K562 (cell line): Measurements from ENCODE around the gene ANGEL2. TPM values are rescaled to one million over a fixed set of nuclear protein-coding genes. Genes with fewer than 3 reads are reported as not detected.

ENCODE experiments used
- ADNP ChIP-seq: fragments of 200-800 bp; sonication (Bioruptor generic); IDR thresholded peaks from 2 replicates; pipeline ENCODE4 v1.6.1; 2016; ENCODE audit warnings: missing genetic modification characterization, missing compliant biosample characterization
- ARHGAP35 ChIP-seq: fragments of 450-650 bp; IDR thresholded peaks from 2 replicates; pipeline ENCODE4 v1.6.1; 2018; ENCODE audit not compliant: partially characterized antibody
- DACH1 ChIP-seq: fragments of 450-650 bp; IDR thresholded peaks from 2 replicates; pipeline ENCODE4 v1.6.1; 2018; ENCODE audit not compliant: partially characterized antibody
- EWSR1 ChIP-seq: fragments of 450-650 bp; IDR thresholded peaks from 2 replicates; pipeline ENCODE4 v1.6.1; 2018; ENCODE audit warnings: borderline replicate concordance, mild to moderate bottlenecking, low read depth, moderate library complexity; ENCODE audit not compliant: partially characterized antibody
- GATAD2B ChIP-seq: fragments of 450-650 bp; IDR thresholded peaks from 2 replicates; pipeline ENCODE4 v1.6.1; 2017; ENCODE audit warnings: mild to moderate bottlenecking, borderline replicate concordance
- HDAC6 ChIP-seq: IDR thresholded peaks from 2 replicates; pipeline ENCODE4 v1.6.1; 2012; ENCODE audit warnings: low read depth, mild to moderate bottlenecking, control low read depth, inconsistent platforms, low read length, moderate library complexity
- HNRNPL ChIP-seq: fragments of 200-400 bp; formaldehyde crosslinking; IDR thresholded peaks from 2 replicates; pipeline ENCODE4 v1.6.1; 2017; ENCODE audit warnings: low read depth, mild to moderate bottlenecking, low read length
- HNRNPUL1 ChIP-seq: fragments of 200-400 bp; formaldehyde crosslinking; IDR thresholded peaks from 2 replicates; pipeline ENCODE4 v1.6.1; 2017; ENCODE audit warnings: low read length
- MCM7 ChIP-seq, 2 experiments: fragments of 450-650 bp; IDR thresholded peaks; 2 replicates each; pipeline ENCODE4 v1.6.1; 2016 to 2018
- NELFE ChIP-seq: IDR thresholded peaks from 2 replicates; pipeline ENCODE4 v1.6.1; 2011; ENCODE audit warnings: mild to moderate bottlenecking; ENCODE audit not compliant: insufficient read depth, insufficient read length
- NR1H2 ChIP-seq: sonication (generic); formaldehyde crosslinking; IDR thresholded peaks from 2 replicates; pipeline ENCODE4 v1.4.0; 2020; ENCODE audit warnings: mild to moderate bottlenecking, missing genetic modification reagents
- PPARD ChIP-seq: fragments of 250-450 bp; sonication (Bioruptor Pico); IDR thresholded peaks from 2 replicates; pipeline ENCODE4 v1.8.0; 2022; ENCODE audit warnings: inconsistent platforms, mild to moderate bottlenecking, moderate library complexity
- SIN3B ChIP-seq: fragments of 450-650 bp; IDR thresholded peaks from 2 replicates; pipeline ENCODE4 v1.6.1; 2017; ENCODE audit warnings: low read depth, mild to moderate bottlenecking, moderate library complexity
- SUPT5H ChIP-seq: fragments of 450-650 bp; IDR thresholded peaks from 2 replicates; pipeline ENCODE4 v1.6.1; 2016
- TAL1 ChIP-seq: fragments of 450-650 bp; IDR thresholded peaks from 2 replicates; pipeline ENCODE4 v1.6.1; 2016; ENCODE audit warnings: mild to moderate bottlenecking
- U2AF2 ChIP-seq: fragments of 200-400 bp; formaldehyde crosslinking; optimal IDR thresholded peaks from 2 replicates; pipeline ENCODE3; 2017; ENCODE audit warnings: low read depth, mild to moderate bottlenecking, low read length
- ZKSCAN3 ChIP-seq: fragments of 250-450 bp; sonication (Bioruptor Pico); IDR thresholded peaks from 2 replicates; pipeline ENCODE4 v1.4.0; 2020
- ZNF217 ChIP-seq: sonication (generic); formaldehyde crosslinking; IDR thresholded peaks from 2 replicates; pipeline ENCODE4 v1.8.0; 2022; ENCODE audit warnings: mild to moderate bottlenecking, missing genetic modification reagents
- ZNF444 ChIP-seq: fragments of 250-450 bp; sonication (Bioruptor Pico); IDR thresholded peaks from 2 replicates; pipeline ENCODE4 v1.4.0; 2020; ENCODE audit warnings: mild to moderate bottlenecking, moderate library complexity
- ZNF696 ChIP-seq: fragments of 250-450 bp; sonication (Bioruptor Pico); conservative IDR thresholded peaks from 2 replicates; pipeline ENCODE4 v1.4.0; 2020; ENCODE audit warnings: mild to moderate bottlenecking, moderate library complexity
- polyA plus RNA-seq, 8 experiments: library from polyadenylated mRNA; depleted of rRNA in 4 of 8; stranded (reverse) in 5 of 8; unstranded in 3 of 8; fragments of >200 nt; fragmentation: Nextera tagmentation in 2 of 8; fragmentation: Illumina TruSeq in 1 of 8; extraction: Ambion mirVana in 2 of 8; extraction: Trizol in 1 of 8; gene quantifications; 2 replicates each; pipeline versions ENCODE4 v1.2.1 to v1.2.3, GENCODE V29; 2011 to 2014; ENCODE audit warnings: inconsistent platforms in 1 of 8, missing spikeins in 1 of 8
- total RNA-seq, 7 experiments: library from RNA; depleted of rRNA in 6 of 7; stranded (reverse); fragments of >200 nt in 6 of 7; fragmentation: Illumina TruSeq in 2 of 7; extraction: Trizol in 2 of 7; gene quantifications; 2 replicates each; pipeline versions ENCODE4 v1.2.1 to v1.2.3, GENCODE V29; 2011 to 2021; ENCODE audit warnings: low replicate concordance in 1 of 7
- TF ChIP-seq, protein P1 (sequence below): fragments of 150-350 bp; conservative IDR thresholded peaks from 2 replicates; pipeline ENCODE4 v1.6.1; 2014; ENCODE audit warnings: low read length
- TF ChIP-seq, protein P2 (sequence below), 2 experiments: IDR thresholded peaks in 1 of 2; conservative IDR thresholded peaks in 1 of 2; 2 replicates each; pipeline ENCODE4 v1.6.1; 2016; ENCODE audit warnings: low read depth in 2 of 2, mild to moderate bottlenecking in 1 of 2, missing compliant biosample characterization in 1 of 2, missing genetic modification characterization in 1 of 2, moderate library complexity in 1 of 2
- TF ChIP-seq, protein P3 (sequence below): IDR thresholded peaks from 2 replicates; pipeline ENCODE4 v1.6.1; 2016; ENCODE audit warnings: missing genetic modification characterization, missing compliant biosample characterization

Gene ANGEL2
- total and polyA plus RNA-seq, 9 of the 15 experiments (the other 6 are each of a cell fraction or from before 2014, with no cell fraction given) = 6.8 to 34.6 (median 26.2) TPM

DNA sequence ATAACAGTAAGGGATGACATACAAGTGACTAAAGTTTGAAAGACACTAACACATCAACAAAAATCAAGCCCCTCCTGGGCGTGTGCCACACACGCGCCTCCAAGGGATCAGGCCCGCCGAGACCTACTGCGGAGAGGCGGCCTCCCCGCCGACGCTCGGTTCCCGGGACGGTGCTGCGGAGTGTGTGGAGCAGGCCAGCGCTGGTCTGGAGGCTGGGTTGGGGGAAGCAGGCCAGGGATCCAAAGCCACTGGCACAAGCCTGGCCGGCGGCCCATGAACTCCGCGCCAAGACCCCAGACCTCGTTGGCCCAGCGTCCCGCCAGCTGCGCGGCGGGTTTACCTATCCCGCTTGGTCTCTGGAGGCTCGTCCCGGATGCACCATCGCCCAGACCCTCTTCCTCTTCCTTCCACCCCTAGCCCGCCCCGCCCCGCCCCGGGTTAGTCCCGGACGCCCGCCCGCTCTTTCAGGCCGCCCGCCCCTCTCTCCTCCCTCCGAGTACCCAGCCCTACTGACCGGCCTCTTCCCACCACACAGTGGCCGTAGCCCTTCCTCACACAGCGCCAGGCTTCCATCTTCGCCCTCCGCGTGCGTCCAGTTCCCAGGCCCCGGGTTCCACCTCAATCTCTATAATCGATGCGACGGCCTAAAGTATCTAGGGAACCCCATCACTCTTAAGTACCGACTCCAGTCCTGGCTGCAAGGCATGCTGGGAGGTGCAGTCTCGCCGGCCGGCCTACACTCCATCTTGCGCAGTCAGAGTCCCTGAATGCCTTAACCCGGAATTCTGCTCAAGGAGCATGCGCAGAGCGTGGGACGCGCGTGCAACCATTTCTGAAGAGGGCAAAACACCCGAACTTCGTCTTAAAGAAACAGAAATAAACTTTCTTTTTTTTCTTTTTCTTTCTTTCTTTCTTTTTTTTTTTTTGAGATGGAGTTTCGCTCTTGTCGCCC is at the start of gene ANGEL2 (continued):
- no peak for TF ChIP-seq TAL1
- TF ChIP-seq PPARD (CRISPR knock-in tag) = no peak
- no peak for TF ChIP-seq ZKSCAN3 (CRISPR knock-in tag)
- TF ChIP-seq NR1H2 = no peak
- TF ChIP-seq U2AF2 = no peak
- no peak for TF ChIP-seq DACH1
- no peak for TF ChIP-seq ZNF217 (CRISPR knock-in tag)
- no peak for TF ChIP-seq NELFE
- TF ChIP-seq HDAC6 = no peak
- TF ChIP-seq ARHGAP35 = no peak
- TF ChIP-seq ZNF444 (CRISPR knock-in tag) = no peak
- no peak for TF ChIP-seq EWSR1
- TF ChIP-seq SIN3B = peak; percentile 59
- TF ChIP-seq, protein P1, sequence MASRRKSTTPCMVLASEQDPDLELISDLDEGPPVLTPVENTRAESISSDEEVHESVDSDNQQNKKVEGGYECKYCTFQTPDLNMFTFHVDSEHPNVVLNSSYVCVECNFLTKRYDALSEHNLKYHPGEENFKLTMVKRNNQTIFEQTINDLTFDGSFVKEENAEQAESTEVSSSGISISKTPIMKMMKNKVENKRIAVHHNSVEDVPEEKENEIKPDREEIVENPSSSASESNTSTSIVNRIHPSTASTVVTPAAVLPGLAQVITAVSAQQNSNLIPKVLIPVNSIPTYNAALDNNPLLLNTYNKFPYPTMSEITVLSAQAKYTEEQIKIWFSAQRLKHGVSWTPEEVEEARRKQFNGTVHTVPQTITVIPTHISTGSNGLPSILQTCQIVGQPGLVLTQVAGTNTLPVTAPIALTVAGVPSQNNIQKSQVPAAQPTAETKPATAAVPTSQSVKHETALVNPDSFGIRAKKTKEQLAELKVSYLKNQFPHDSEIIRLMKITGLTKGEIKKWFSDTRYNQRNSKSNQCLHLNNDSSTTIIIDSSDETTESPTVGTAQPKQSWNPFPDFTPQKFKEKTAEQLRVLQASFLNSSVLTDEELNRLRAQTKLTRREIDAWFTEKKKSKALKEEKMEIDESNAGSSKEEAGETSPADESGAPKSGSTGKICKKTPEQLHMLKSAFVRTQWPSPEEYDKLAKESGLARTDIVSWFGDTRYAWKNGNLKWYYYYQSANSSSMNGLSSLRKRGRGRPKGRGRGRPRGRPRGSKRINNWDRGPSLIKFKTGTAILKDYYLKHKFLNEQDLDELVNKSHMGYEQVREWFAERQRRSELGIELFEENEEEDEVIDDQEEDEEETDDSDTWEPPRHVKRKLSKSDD = no peak
- TF ChIP-seq ADNP = no peak
- TF ChIP-seq GATAD2B = no peak
- TF ChIP-seq HNRNPUL1 = no peak
- TF ChIP-seq, protein P2, sequence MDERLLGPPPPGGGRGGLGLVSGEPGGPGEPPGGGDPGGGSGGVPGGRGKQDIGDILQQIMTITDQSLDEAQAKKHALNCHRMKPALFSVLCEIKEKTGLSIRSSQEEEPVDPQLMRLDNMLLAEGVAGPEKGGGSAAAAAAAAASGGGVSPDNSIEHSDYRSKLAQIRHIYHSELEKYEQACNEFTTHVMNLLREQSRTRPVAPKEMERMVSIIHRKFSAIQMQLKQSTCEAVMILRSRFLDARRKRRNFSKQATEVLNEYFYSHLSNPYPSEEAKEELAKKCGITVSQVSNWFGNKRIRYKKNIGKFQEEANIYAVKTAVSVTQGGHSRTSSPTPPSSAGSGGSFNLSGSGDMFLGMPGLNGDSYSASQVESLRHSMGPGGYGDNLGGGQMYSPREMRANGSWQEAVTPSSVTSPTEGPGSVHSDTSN (CRISPR knock-in tag; IDR thresholded peaks at IDR 0.05; ENCODE audit: low read depth) = no peak
- TF ChIP-seq, protein P2 (tag; conservative IDR thresholded peaks at IDR 0.05; ENCODE audit: low read depth) = peak; percentile 60
- TF ChIP-seq ZNF696 (CRISPR knock-in tag) = no peak
- TF ChIP-seq MCM7 (IDR thresholded peaks at IDR 0.05) = no peak
- peak; percentile 82 for TF ChIP-seq SUPT5H
- TF ChIP-seq, protein P3, sequence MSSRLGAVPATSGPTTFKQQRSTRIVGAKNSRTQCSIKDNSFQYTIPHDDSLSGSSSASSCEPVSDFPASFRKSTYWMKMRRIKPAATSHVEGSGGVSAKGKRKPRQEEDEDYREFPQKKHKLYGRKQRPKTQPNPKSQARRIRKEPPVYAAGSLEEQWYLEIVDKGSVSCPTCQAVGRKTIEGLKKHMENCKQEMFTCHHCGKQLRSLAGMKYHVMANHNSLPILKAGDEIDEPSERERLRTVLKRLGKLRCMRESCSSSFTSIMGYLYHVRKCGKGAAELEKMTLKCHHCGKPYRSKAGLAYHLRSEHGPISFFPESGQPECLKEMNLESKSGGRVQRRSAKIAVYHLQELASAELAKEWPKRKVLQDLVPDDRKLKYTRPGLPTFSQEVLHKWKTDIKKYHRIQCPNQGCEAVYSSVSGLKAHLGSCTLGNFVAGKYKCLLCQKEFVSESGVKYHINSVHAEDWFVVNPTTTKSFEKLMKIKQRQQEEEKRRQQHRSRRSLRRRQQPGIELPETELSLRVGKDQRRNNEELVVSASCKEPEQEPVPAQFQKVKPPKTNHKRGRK (tag) = no peak
- no peak for TF ChIP-seq HNRNPL
